ENCODE results near the gene FASTKD3.

The FASTKD3 gene

DNA sequence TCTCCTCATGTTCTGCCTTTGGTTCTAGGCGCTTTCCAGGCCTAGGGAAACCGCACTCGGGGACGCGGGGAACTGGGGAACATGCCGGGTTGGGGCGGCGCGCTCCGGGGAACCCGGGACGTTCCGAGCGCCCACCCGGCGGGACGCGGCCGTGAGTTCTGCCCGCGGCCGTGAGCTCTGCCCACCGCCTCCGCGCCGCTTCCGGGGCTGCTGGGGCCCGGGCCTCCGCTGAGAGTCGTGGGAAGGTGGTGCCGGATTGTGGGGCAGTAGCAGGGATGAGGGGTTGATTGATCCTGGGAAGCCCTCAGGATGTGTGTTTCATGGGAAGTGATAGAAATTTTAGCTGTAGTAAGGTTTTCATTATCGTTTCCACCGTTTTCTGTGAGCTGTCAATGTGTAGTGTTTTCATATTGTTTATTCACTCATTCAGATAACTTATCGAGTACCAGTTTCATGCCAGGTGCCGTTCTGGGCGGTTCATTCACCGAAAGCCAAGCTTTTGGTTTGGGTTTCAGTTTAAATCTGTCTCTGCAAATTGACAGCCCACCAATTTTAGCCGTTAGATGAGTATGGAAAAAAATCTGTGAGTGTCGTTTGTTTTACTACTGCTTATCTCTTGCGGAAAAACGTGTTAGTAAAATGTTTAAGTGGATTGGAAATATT, 774 bp upstream of the FASTKD3 start:
- no peaks in the 10 kb centered on the region for H3K27me3 ChIP-seq (replicated peaks; ENCODE audit: control insufficient read depth, insufficient read depth, low read length, poor library complexity, severe bottlenecking)
- H3K36me3 ChIP-seq (ENCODE audit: control insufficient read depth, insufficient read depth, low read length), result no peaks in the 10 kb centered on the region
- DNase-seq, result no peak
- peaks cover 27% of the 10 kb centered on the region for H3K4me1 ChIP-seq (ENCODE audit: control insufficient read depth, insufficient read depth, low read length, poor library complexity, severe bottlenecking)
- peak overlapping the region; percentile 97 for H3K4me3 ChIP-seq (ENCODE audit: insufficient read depth, low read depth, low read length, poor library complexity, severe bottlenecking)
- H3K9me3 ChIP-seq (ENCODE audit: control insufficient read depth, low read length), result no peaks in the 10 kb centered on the region
- H3K27ac ChIP-seq (ENCODE audit: insufficient read depth, low read length, poor library complexity, severe bottlenecking), result peak overlapping the region; percentile 67

DNA sequence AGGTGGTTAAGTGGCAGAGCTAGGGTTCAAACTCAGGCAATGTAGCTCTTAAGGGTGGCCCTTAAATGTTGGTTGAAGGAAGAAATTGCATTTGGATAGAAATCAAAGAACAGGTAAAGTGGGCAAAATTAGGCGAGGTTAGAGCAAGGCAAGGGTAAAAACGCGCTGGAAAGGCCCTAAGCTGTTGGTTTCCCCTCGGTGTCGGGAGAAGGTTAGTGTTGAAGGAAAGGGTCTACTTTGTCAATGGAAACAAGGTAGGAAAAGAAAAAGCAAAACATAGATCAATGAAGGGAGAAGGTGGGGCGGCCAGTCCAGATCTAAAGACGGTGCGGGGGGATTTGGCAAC, 431 bp downstream of the FASTKD3 start:
- no peaks in the 10 kb centered on the region for H3K9me3 ChIP-seq (ENCODE audit: control insufficient read depth, low read length)
- peaks cover 27% of the 10 kb centered on the region for H3K4me1 ChIP-seq (ENCODE audit: control insufficient read depth, insufficient read depth, low read length, poor library complexity, severe bottlenecking)
- H3K36me3 ChIP-seq (ENCODE audit: control insufficient read depth, insufficient read depth, low read length), result peaks cover 3% of the 10 kb centered on the region
- peak overlapping the region; percentile 97 for H3K4me3 ChIP-seq (ENCODE audit: insufficient read depth, low read depth, low read length, poor library complexity, severe bottlenecking)
- no peak for DNase-seq
- peak overlapping the region; percentile 67 for H3K27ac ChIP-seq (ENCODE audit: insufficient read depth, low read length, poor library complexity, severe bottlenecking)
- no peaks in the 10 kb centered on the region for H3K27me3 ChIP-seq (replicated peaks; ENCODE audit: control insufficient read depth, insufficient read depth, low read length, poor library complexity, severe bottlenecking)

DNA sequence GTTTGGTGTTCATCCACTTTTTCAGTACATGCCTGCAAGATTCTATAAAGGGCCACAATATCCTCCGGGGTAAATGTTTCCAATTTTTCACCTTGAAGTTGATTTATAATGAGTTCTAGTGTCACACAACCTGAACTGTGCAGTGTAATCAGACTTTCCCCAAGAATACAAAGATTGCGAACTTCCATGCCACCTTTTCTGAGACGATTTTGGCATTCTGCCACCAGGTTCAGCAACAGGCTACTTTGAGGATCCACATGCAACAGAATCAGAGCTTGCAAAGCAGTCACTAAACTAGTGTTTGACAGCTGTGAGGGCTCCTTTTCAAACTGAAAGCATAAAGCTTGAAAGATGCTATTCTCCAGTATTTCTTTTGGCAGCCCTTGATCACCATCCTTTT, 1.6 kb downstream of the FASTKD3 start:
- no peak for DNase-seq
- Histone ChIP-seq H3K9me3 (ENCODE audit: control insufficient read depth, low read length) (no peaks in the 10 kb centered on the region), H3K36me3 (ENCODE audit: control insufficient read depth, insufficient read depth, low read length) (peaks cover 4% of the 10 kb centered on the region), H3K27ac (ENCODE audit: insufficient read depth, low read length, poor library complexity, severe bottlenecking) (no peak overlapping the region), H3K27me3 (replicated peaks; ENCODE audit: control insufficient read depth, insufficient read depth, low read length, poor library complexity, severe bottlenecking) (no peaks in the 10 kb centered on the region), H3K4me3 (ENCODE audit: insufficient read depth, low read depth, low read length, poor library complexity, severe bottlenecking) (no peak overlapping the region), H3K4me1 (ENCODE audit: control insufficient read depth, insufficient read depth, low read length, poor library complexity, severe bottlenecking) (peaks cover 17% of the 10 kb centered on the region)

DNA sequence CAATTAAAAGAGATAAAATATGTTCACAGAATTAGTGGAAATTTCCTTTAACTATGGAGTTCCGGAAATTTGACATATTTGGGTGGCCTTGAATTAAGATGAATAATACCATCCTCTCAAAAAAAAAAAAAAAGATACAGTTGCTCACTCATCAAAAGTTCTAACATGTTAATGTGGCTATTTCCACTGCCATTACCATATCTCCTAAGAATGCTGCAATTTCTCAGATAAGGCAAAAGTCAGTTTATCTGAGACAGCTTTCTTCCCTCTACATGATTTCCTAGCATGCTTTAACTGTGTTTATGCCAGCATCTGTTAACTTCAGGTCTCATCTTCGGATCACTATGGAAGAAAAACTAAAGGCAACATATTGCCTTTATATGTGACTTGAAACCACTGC, 2.6 kb downstream of the FASTKD3 start:
- DNase-seq, result no peak
- H3K27ac ChIP-seq (ENCODE audit: insufficient read depth, low read length, poor library complexity, severe bottlenecking), result no peak overlapping the region
- no peak overlapping the region for H3K4me3 ChIP-seq (ENCODE audit: insufficient read depth, low read depth, low read length, poor library complexity, severe bottlenecking)
- H3K4me1 ChIP-seq (ENCODE audit: control insufficient read depth, insufficient read depth, low read length, poor library complexity, severe bottlenecking), result peaks cover 7% of the 10 kb centered on the region
- no peaks in the 10 kb centered on the region for H3K9me3 ChIP-seq (ENCODE audit: control insufficient read depth, low read length)
- peaks cover 4% of the 10 kb centered on the region for H3K36me3 ChIP-seq (ENCODE audit: control insufficient read depth, insufficient read depth, low read length)
- no peaks in the 10 kb centered on the region for H3K27me3 ChIP-seq (replicated peaks; ENCODE audit: control insufficient read depth, insufficient read depth, low read length, poor library complexity, severe bottlenecking)

DNA sequence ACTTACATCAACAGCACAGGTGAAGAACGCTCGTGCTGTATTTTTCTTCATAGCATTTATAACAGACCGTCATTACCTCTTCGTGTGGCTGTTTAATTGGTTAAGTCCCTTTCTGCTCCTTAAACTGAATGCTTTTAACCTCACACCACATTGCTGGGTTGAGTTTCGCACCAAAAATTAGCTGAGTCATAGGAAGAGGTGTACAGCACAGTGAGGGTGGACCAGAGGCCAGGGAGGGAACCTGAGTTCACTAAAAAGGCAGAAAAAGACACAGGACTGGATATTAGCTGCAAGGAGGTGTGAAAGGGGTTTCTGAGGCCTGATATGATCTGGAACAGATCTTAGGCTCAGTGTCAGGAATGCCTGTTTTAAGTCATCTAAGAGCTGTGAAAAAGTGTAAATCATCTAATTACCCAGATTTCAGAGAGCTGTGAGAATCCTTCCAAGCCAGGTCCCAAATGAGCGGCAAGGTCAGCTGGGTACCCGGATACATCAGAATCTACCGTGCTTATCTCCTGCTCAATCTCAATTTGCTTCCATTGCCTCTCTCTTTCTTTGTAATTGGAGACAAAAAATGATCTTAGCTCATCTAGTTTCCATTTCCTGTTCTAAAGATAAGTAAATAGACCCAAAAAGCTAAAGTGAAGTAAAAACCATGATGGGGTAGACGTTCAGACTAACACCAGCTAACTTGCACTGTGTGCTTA, 10.8 kb downstream of the FASTKD3 start:
- Histone ChIP-seq H3K27me3 (replicated peaks; ENCODE audit: control insufficient read depth, insufficient read depth, low read length, poor library complexity, severe bottlenecking) (no peaks in the 10 kb centered on the region), H3K4me3 (ENCODE audit: insufficient read depth, low read depth, low read length, poor library complexity, severe bottlenecking) (no peak overlapping the region), H3K27ac (ENCODE audit: insufficient read depth, low read length, poor library complexity, severe bottlenecking) (no peak overlapping the region), H3K36me3 (ENCODE audit: control insufficient read depth, insufficient read depth, low read length) (peaks cover 9% of the 10 kb centered on the region), H3K4me1 (ENCODE audit: control insufficient read depth, insufficient read depth, low read length, poor library complexity, severe bottlenecking) (peaks cover 10% of the 10 kb centered on the region), H3K9me3 (ENCODE audit: control insufficient read depth, low read length) (no peaks in the 10 kb centered on the region)
- DNase-seq, result no peak

DNA sequence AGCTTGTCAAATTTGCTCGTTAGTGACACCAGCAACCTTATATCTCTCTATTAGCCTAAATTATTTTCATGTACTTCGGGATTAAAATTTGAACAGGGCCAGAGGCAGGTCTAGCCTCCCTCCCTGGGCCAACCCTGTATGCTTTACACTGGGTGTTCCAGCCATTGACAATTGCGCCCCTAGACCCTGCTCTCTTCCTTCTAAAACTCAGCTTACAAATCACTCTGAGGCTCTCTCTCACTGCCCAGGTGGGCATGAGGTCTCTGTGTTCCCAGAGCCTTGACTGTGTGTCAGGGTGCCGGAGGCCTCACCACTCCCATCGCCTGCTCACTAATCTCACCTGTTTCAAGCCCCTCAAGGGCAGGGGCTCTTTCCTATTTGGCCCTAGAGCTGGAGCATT, 11.5 kb downstream of the FASTKD3 start:
- no peaks in the 10 kb centered on the region for H3K27me3 ChIP-seq (replicated peaks; ENCODE audit: control insufficient read depth, insufficient read depth, low read length, poor library complexity, severe bottlenecking)
- DNase-seq, result no peak
- no peak overlapping the region for H3K27ac ChIP-seq (ENCODE audit: insufficient read depth, low read length, poor library complexity, severe bottlenecking)

DNA sequence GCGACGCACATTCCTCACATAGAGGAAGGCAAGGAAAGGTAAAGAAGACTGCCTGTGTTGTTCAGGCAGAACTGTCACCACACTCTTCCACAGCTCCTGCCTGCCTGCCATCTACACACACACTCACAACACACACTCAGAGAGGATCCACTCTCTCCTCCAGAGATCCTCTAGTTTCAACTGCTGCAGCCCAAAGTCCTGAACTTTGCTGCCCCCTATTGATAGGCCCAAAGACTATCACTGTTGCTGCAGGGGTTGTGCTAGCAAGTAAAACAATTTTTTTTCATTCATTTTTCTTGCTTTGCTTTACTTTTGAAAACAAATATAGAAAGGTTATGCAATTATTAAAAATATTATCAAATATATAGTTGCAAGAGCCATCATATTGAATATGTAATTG, 12.0 kb downstream of the FASTKD3 start:
- peaks cover 9% of the 10 kb centered on the region for H3K36me3 ChIP-seq (ENCODE audit: control insufficient read depth, insufficient read depth, low read length)
- H3K9me3 ChIP-seq (ENCODE audit: control insufficient read depth, low read length), result no peaks in the 10 kb centered on the region
- H3K4me1 ChIP-seq (ENCODE audit: control insufficient read depth, insufficient read depth, low read length, poor library complexity, severe bottlenecking), result peaks cover 10% of the 10 kb centered on the region
- H3K27ac ChIP-seq (ENCODE audit: insufficient read depth, low read length, poor library complexity, severe bottlenecking), result no peak overlapping the region
- no peak for DNase-seq
- H3K27me3 ChIP-seq (replicated peaks; ENCODE audit: control insufficient read depth, insufficient read depth, low read length, poor library complexity, severe bottlenecking), result no peaks in the 10 kb centered on the region
- no peak overlapping the region for H3K4me3 ChIP-seq (ENCODE audit: insufficient read depth, low read depth, low read length, poor library complexity, severe bottlenecking)

More for the DNA sequence above, 11.5 kb downstream of the FASTKD3 start:
- Histone ChIP-seq H3K36me3 (ENCODE audit: control insufficient read depth, insufficient read depth, low read length) (peaks cover 9% of the 10 kb centered on the region), H3K4me1 (ENCODE audit: control insufficient read depth, insufficient read depth, low read length, poor library complexity, severe bottlenecking) (peaks cover 10% of the 10 kb centered on the region), H3K9me3 (ENCODE audit: control insufficient read depth, low read length) (no peaks in the 10 kb centered on the region), H3K4me3 (ENCODE audit: insufficient read depth, low read depth, low read length, poor library complexity, severe bottlenecking) (no peak overlapping the region)

DNA sequence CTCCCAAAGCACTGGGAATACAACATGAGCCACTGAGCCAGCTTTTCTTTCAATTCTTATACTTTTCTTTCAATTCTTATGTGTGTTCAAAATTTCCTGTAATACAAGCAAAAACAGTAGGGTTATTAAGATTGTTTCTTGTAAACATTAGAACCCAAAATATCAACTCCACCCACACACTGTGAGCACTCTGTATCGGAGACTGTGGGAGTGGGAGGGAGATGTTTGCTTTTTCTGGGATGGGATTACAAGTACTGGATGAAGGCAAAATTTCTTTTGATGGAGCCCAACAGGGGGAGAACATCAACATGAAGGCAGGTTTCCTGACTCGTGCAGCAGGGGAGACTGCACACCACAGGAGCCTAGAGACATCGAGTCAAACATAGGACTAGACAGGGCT, 13.2 kb downstream of the FASTKD3 start:
- Histone ChIP-seq H3K4me3 (ENCODE audit: insufficient read depth, low read depth, low read length, poor library complexity, severe bottlenecking) (no peak overlapping the region), H3K27ac (ENCODE audit: insufficient read depth, low read length, poor library complexity, severe bottlenecking) (no peak overlapping the region), H3K9me3 (ENCODE audit: control insufficient read depth, low read length) (no peaks in the 10 kb centered on the region), H3K4me1 (ENCODE audit: control insufficient read depth, insufficient read depth, low read length, poor library complexity, severe bottlenecking) (peaks cover 13% of the 10 kb centered on the region), H3K36me3 (ENCODE audit: control insufficient read depth, insufficient read depth, low read length) (peaks cover 5% of the 10 kb centered on the region), H3K27me3 (replicated peaks; ENCODE audit: control insufficient read depth, insufficient read depth, low read length, poor library complexity, severe bottlenecking) (no peaks in the 10 kb centered on the region)
- DNase-seq, result no peak

DNA sequence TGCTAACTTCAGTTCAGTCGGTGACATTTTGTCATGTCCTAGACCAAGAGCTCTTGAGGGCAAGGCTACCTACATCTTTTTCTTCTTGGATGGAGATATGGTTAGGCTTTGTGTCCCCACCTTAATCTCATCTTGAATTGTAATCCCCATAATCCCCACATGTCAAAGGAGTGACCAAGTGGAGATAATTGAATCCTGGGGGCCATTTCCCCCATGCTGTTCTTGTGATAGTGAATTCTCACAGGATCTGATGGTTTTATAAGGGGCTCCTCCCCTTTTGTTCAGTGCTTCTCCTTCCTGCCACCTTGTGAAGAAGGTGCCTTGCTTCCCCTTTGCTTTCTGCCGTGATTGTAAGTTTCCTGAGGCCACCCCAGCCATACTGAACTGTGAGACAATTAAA, 15.8 kb downstream of the FASTKD3 start:
- peaks cover 13% of the 10 kb centered on the region for H3K4me1 ChIP-seq (ENCODE audit: control insufficient read depth, insufficient read depth, low read length, poor library complexity, severe bottlenecking)
- H3K4me3 ChIP-seq (ENCODE audit: insufficient read depth, low read depth, low read length, poor library complexity, severe bottlenecking), result no peak overlapping the region
- DNase-seq, result no peak
- H3K27me3 ChIP-seq (replicated peaks; ENCODE audit: control insufficient read depth, insufficient read depth, low read length, poor library complexity, severe bottlenecking), result peaks cover 5% of the 10 kb centered on the region
- H3K9me3 ChIP-seq (ENCODE audit: control insufficient read depth, low read length), result no peaks in the 10 kb centered on the region
- H3K27ac ChIP-seq (ENCODE audit: insufficient read depth, low read length, poor library complexity, severe bottlenecking), result no peak overlapping the region
- H3K36me3 ChIP-seq (ENCODE audit: control insufficient read depth, insufficient read depth, low read length), result no peaks in the 10 kb centered on the region

DNA sequence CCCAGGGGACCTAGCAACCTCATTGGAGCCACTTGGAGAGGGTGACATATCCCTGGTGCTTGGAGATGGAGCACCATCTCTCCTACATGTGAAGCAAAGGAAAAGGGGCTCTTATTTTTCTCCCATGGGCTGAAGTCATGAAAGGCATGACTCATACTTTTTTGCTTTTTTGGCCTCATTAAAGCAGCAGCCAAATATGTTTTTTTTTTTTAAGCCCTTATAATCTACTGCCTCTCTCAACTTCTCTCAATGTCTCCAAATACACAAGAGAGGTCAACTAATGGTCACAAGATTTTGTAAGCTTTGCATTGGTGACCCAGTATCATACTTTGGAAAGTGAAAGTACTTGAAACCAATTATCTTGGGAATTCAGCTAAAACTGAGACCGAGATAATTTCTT, 16.3 kb downstream of the FASTKD3 start:
- DNase-seq, result no peak
- no peak overlapping the region for H3K27ac ChIP-seq (ENCODE audit: insufficient read depth, low read length, poor library complexity, severe bottlenecking)
- no peak overlapping the region for H3K4me3 ChIP-seq (ENCODE audit: insufficient read depth, low read depth, low read length, poor library complexity, severe bottlenecking)
- no peaks in the 10 kb centered on the region for H3K36me3 ChIP-seq (ENCODE audit: control insufficient read depth, insufficient read depth, low read length)
- peaks cover 11% of the 10 kb centered on the region for H3K4me1 ChIP-seq (ENCODE audit: control insufficient read depth, insufficient read depth, low read length, poor library complexity, severe bottlenecking)
- no peaks in the 10 kb centered on the region for H3K9me3 ChIP-seq (ENCODE audit: control insufficient read depth, low read length)
- peaks cover 5% of the 10 kb centered on the region for H3K27me3 ChIP-seq (replicated peaks; ENCODE audit: control insufficient read depth, insufficient read depth, low read length, poor library complexity, severe bottlenecking)

Data from effector memory CD4-positive, alpha-beta T cell (primary cell).